Hepatocyte (in vitro differentiated cells): ENCODE data around the gene DBN1.

Source experiments
- CTCF ChIP-seq: fragments of 200-600 bp; sonication (generic); IDR thresholded peaks from 2 replicates; pipeline ENCODE4 v1.5.1; 2016; ENCODE audit warnings: antibody characterized with exemption, mild to moderate bottlenecking; ENCODE audit not compliant: poor library complexity
- EZH2 ChIP-seq: fragments of 200-600 bp; sonication (generic); IDR thresholded peaks from 2 replicates; pipeline ENCODE4 v1.6.1; 2016; ENCODE audit warnings: antibody characterized with exemption, mild to moderate bottlenecking, borderline replicate concordance

- TF ChIP-seq CTCF (no peak), EZH2 (no peak)
Measured at GRCh38 chr5:177509991-177510566, 36.6 kb upstream of the DBN1 start.
